HG02938 (cell line): ENCODE results near the gene TRIM44.
"Not testable (repeated sequence)": the region's sequence is repeated elsewhere in the genome, so short reads cannot be mapped to it uniquely, and the experiment has no call there.

Experiments
- ATAC-seq: cut with Tn5 transposase; IDR thresholded peaks from one replicate; pipeline ENCODE4 v1.9.1; 2021; ENCODE audit warnings: mild to moderate bottlenecking, moderate library complexity; ENCODE audit not compliant: unreplicated experiment

TRIM44 gene

GRCh38 chr11:35810045-35810645, 147.6 kb downstream of the TRIM44 start:
- no peak for ATAC-seq

- ATAC-seq = no peak
Observed at GRCh38 chr11:35811783-35812182, 149.2 kb downstream of the TRIM44 start.

- ATAC-seq = no peak
Observed at GRCh38 chr11:35812828-35813227, 150.3 kb downstream of the TRIM44 start.

- ATAC-seq = no peak
Observed at GRCh38 chr11:35814081-35814695, 151.6 kb downstream of the TRIM44 start.

- no peak for ATAC-seq
Observed at GRCh38 chr11:35814720-35815305, 152.2 kb downstream of the TRIM44 start.

- ATAC-seq = no peak
Observed at GRCh38 chr11:35815556-35816315, 153.2 kb downstream of the TRIM44 start.

GRCh38 chr11:35820614-35821013, 158.0 kb downstream of the TRIM44 start:
- no peak for ATAC-seq

GRCh38 chr11:35822815-35823495, 160.4 kb downstream of the TRIM44 start:
- no peak for ATAC-seq

- ATAC-seq = no peak
Observed at GRCh38 chr11:35823742-35824298, 161.2 kb downstream of the TRIM44 start.

- no peak for ATAC-seq
Observed at GRCh38 chr11:35825386-35825785, 162.8 kb downstream of the TRIM44 start.

GRCh38 chr11:35826006-35826405, 163.4 kb downstream of the TRIM44 start:
- no peak for ATAC-seq

GRCh38 chr11:35826949-35827348, 164.4 kb downstream of the TRIM44 start:
- no peak for ATAC-seq

- no peak for ATAC-seq
Observed at GRCh38 chr11:35836205-35836604, 173.6 kb downstream of the TRIM44 start.

- ATAC-seq = no peak
Observed at GRCh38 chr11:35838071-35838470, 175.5 kb downstream of the TRIM44 start.

- not testable (repeated sequence) for ATAC-seq
Observed at GRCh38 chr11:35838697-35839367, 176.3 kb downstream of the TRIM44 start.

GRCh38 chr11:35839368-35840161, 177.0 kb downstream of the TRIM44 start:
- ATAC-seq = no peak

GRCh38 chr11:35841733-35842132, 179.2 kb downstream of the TRIM44 start:
- no peak for ATAC-seq

GRCh38 chr11:35842958-35843357, 180.4 kb downstream of the TRIM44 start:
- no peak for ATAC-seq

- no peak for ATAC-seq
Observed at GRCh38 chr11:35844579-35844978, 182.0 kb downstream of the TRIM44 start.

- no peak for ATAC-seq
Observed at GRCh38 chr11:35845860-35846259, 183.3 kb downstream of the TRIM44 start.
